Measurements from ENCODE around the gene RGR. TPM values are rescaled to one million over a fixed set of nuclear protein-coding genes. Genes with fewer than 3 reads are reported as not detected.

RGR gene
- total RNA-seq, 1 experiment from 2014 or later = not detected

DNA sequence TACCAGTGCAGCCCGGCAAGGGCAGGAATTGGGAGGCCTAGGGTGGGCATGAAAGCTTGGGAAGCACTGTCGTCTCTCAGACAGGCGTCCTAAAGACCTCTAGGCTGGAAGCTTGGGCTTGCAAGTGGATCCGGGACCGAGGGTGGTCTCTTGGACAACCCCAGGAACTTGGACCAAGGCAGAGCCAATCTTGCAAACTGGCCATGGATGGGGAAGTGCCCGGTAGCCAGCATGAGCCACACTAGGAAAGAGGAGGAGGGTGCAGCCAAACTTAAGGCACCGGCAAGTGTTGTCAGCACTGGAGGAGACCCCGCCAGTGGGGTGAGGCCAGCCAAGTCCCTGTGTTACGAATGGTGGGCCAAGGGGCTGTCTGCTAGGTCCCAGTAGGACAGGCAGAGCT, 28.0 kb upstream of the RGR start:
- TF ChIP-seq, protein P1, sequence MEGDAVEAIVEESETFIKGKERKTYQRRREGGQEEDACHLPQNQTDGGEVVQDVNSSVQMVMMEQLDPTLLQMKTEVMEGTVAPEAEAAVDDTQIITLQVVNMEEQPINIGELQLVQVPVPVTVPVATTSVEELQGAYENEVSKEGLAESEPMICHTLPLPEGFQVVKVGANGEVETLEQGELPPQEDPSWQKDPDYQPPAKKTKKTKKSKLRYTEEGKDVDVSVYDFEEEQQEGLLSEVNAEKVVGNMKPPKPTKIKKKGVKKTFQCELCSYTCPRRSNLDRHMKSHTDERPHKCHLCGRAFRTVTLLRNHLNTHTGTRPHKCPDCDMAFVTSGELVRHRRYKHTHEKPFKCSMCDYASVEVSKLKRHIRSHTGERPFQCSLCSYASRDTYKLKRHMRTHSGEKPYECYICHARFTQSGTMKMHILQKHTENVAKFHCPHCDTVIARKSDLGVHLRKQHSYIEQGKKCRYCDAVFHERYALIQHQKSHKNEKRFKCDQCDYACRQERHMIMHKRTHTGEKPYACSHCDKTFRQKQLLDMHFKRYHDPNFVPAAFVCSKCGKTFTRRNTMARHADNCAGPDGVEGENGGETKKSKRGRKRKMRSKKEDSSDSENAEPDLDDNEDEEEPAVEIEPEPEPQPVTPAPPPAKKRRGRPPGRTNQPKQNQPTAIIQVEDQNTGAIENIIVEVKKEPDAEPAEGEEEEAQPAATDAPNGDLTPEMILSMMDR (IDR thresholded peaks at IDR 0.05) = no peak
- TF ChIP-seq POLR2AphosphoS5 (IDR thresholded peaks at IDR 0.05; ENCODE audit: low read depth, low read length) = no peak
- TF ChIP-seq, protein P2, sequence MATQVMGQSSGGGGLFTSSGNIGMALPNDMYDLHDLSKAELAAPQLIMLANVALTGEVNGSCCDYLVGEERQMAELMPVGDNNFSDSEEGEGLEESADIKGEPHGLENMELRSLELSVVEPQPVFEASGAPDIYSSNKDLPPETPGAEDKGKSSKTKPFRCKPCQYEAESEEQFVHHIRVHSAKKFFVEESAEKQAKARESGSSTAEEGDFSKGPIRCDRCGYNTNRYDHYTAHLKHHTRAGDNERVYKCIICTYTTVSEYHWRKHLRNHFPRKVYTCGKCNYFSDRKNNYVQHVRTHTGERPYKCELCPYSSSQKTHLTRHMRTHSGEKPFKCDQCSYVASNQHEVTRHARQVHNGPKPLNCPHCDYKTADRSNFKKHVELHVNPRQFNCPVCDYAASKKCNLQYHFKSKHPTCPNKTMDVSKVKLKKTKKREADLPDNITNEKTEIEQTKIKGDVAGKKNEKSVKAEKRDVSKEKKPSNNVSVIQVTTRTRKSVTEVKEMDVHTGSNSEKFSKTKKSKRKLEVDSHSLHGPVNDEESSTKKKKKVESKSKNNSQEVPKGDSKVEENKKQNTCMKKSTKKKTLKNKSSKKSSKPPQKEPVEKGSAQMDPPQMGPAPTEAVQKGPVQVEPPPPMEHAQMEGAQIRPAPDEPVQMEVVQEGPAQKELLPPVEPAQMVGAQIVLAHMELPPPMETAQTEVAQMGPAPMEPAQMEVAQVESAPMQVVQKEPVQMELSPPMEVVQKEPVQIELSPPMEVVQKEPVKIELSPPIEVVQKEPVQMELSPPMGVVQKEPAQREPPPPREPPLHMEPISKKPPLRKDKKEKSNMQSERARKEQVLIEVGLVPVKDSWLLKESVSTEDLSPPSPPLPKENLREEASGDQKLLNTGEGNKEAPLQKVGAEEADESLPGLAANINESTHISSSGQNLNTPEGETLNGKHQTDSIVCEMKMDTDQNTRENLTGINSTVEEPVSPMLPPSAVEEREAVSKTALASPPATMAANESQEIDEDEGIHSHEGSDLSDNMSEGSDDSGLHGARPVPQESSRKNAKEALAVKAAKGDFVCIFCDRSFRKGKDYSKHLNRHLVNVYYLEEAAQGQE (IDR thresholded peaks at IDR 0.05; ENCODE audit: insufficient read depth in 1 of 2, low read depth in 2 of 2, low read length in 1 of 2) = no peak
- no peak for TF ChIP-seq SIN3A (IDR thresholded peaks at IDR 0.05; ENCODE audit: borderline replicate concordance, insufficient read depth, low read depth, low read length)
- TF ChIP-seq TCF7L2 (IDR thresholded peaks at IDR 0.05; ENCODE audit: low read depth, low read length) = no peak
- Histone ChIP-seq H3K27ac (ENCODE audit: low read length) (no peak overlapping the region), H3K27me3 (ENCODE audit: control insufficient read depth, insufficient read depth, low read length) (peaks cover 16% of the 10 kb centered on the region), H3K4me1 (ENCODE audit: control insufficient read depth, insufficient read depth, low read length) (no peaks in the 10 kb centered on the region), H3K9me3 (ENCODE audit: control insufficient read depth, insufficient read depth, low read depth, low read length) (no peaks in the 10 kb centered on the region), H3K4me3 (ENCODE audit: low read depth in 2 of 2, low read length in 2 of 2) (no peak overlapping the region), H3K36me3 (ENCODE audit: control insufficient read depth, insufficient read depth, low read length) (no peaks in the 10 kb centered on the region)
- intact Hi-C loops (cut with micrococcal nuclease; ENCODE audit: unreplicated experiment) = no loop called here
- CTCF ChIA-PET = no interaction called here
- DNase-seq (ENCODE audit: low read depth, low spot score) (no peak), ATAC-seq (no peak)
- POLR2A ChIA-PET = no interaction called here
- BruUV-seq (replicated peaks) = no TSS peak
- in situ Hi-C loops (cut with HindIII; ENCODE audit: low pct_unique_long_range_greater_than_20kb, low sequenced_read_pairs) = no loop called here

GRCh38 chr10:84217746-84218145, 27.1 kb upstream of the RGR start:
- peaks cover 16% of the 10 kb centered on the region for H3K27me3 ChIP-seq (ENCODE audit: control insufficient read depth, insufficient read depth, low read length)
- POLR2A ChIA-PET = no interaction called here

More at GRCh38 chr10:84217746-84218145, 27.1 kb upstream of the RGR start:
- CTCF ChIA-PET = no interaction called here
- no peak for ATAC-seq
- Histone ChIP-seq H3K27ac (ENCODE audit: low read length) (no peak overlapping the region), H3K4me1 (ENCODE audit: control insufficient read depth, insufficient read depth, low read length) (no peaks in the 10 kb centered on the region), H3K9me3 (ENCODE audit: control insufficient read depth, insufficient read depth, low read depth, low read length) (no peaks in the 10 kb centered on the region), H3K4me3 (ENCODE audit: low read depth in 2 of 2, low read length in 2 of 2) (no peak overlapping the region), H3K36me3 (ENCODE audit: control insufficient read depth, insufficient read depth, low read length) (no peaks in the 10 kb centered on the region)
- in situ Hi-C loops (cut with HindIII; ENCODE audit: low pct_unique_long_range_greater_than_20kb, low sequenced_read_pairs) = no loop called here
- no peak for DNase-seq (ENCODE audit: low read depth, low spot score)
- TF ChIP-seq POLR2AphosphoS5 (IDR thresholded peaks at IDR 0.05; ENCODE audit: low read depth, low read length) = no peak
- TF ChIP-seq, protein P1 (IDR thresholded peaks at IDR 0.05) = no peak
- intact Hi-C loops (cut with micrococcal nuclease; ENCODE audit: unreplicated experiment) = no loop called here
- no TSS peak for BruUV-seq (replicated peaks)
